Measurements from ENCODE around the gene SHOC2.

DNA sequence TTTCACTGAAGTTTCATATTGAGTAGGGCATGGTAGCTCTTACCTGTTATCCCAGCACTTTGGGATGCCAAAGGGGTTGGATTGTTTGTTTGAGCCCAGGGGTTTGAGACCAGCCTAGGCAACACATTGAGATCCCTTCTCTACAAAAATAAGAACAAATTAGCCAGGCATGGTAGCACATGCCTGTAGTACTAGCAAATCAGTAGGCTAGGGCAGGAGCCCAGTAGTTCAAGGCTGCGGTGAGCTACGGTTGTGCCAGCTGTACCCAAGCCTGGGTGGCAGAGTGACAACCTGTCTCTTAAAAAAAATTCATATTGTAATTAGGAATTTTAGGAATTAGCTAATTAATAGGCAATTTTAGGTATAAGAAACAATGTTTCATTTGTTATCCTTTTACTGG lies 18.4 kb upstream of the SHOC2 start:
- TF ChIP-seq CTCF (IDR thresholded peaks at IDR 0.05) = no peak
- no peak for TF ChIP-seq POLR2AphosphoS5 (IDR thresholded peaks at IDR 0.05; ENCODE audit: low read depth, low read length)
- TF ChIP-seq EP300 (IDR thresholded peaks at IDR 0.05; ENCODE audit: borderline replicate concordance in 1 of 2, low read depth in 1 of 2, low read length in 1 of 2) = no peak
- TF ChIP-seq NRF1 (IDR thresholded peaks at IDR 0.05; ENCODE audit: low read depth, low read length) = no peak

Data from SK-N-SH (cell line).